HG02840 (cell line): ENCODE measurements around the gene ZNF33A.
"Not testable (repeated sequence)": the region's sequence is repeated elsewhere in the genome, so short reads cannot be mapped to it uniquely, and the experiment has no call there.

Experiments used
- ATAC-seq: cut with Tn5 transposase; IDR thresholded peaks from one replicate; pipeline ENCODE4 v1.9.1; 2021; ENCODE audit warnings: mild to moderate bottlenecking, moderate library complexity, moderate number of reproducible peaks; ENCODE audit not compliant: unreplicated experiment, low FRiP score

The ZNF33A gene

DNA sequence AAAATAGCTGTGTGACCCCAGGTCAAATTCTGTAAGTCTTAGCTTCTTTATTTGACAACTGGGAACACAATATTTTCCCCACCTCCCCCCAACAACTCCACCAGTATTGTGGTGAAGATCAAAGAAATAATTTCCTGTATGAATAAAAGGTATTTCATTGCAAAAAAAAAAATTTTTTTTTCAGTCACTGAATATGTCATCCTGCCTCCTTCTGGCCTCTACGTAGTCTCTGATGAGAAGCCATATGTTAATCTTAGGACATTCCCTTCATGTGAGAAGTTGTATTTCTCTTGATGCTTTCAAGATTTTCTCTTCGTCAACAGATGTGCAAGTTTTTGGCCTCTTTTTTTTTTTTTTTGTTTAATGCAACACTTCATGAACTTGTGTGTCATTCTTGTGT, 33.0 kb downstream of the ZNF33A start:
- ATAC-seq, result no peak

DNA sequence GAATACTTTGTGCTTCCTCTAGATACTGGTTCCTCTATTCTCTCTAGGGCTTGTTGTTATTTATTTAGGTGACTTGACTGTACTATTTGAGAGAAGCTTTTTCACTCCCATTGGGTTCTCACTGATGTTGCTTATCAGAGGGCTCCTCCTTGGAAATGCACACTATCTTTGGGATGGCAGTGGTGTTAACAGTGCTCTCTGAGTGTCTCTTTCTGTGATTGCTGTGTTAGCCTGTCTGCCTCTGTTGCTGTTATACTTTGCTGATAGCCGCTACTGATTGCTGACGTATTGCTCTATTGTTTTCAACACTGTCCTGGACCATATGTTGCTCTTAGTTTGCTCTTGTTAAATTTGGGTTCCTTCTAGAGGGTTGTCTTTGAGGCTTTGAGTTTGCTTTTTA, 34.7 kb downstream of the ZNF33A start:
- no peak for ATAC-seq

DNA sequence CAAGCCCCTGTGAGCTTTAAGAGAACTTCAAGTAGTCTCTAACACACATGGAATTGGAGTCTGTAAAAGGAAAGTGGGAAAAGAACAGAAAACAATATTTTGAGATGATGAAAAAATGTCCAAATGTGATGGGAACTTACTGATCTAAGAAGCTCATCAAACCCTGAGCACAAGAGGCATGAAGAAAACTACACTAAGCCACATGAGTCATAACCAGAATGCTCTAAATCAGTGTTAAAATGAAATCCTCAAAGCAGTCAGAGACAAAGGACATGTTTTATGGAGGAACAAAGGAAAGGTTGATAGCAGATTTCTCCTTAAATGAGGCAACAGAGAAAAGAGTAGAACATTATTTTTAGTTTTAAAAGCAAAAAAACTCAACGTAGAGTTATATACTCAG, 37.2 kb downstream of the ZNF33A start:
- no peak for ATAC-seq

DNA sequence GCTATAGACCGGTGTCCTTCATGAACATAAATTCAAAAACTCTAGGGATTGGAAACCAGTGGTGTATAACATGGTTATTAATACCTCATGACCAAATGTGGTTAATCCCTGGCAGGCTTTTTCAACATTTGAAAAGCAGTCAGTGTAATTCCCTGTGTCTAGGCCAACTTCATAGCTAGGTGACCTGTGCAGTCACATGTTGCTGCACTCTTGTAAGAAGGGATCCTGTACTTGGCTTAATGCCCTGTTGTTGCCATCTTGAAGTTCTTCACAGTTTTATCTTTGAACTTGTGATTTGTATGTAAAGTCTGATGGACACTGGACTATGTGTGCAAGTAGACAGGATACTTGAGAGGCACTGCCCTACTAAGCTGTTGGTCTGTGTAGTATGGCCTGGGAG, 39.7 kb downstream of the ZNF33A start:
- no peak for ATAC-seq

GRCh38 chr10:38054361-38054797, 43.9 kb downstream of the ZNF33A start:
- no peak for ATAC-seq

- ATAC-seq, result not testable (repeated sequence)
These were observed 44.9 kb downstream of the ZNF33A start for GRCh38 chr10:38055274-38055894.

- ATAC-seq, result not testable (repeated sequence)
These were observed 59.2 kb downstream of the ZNF33A start for GRCh38 chr10:38069663-38070062.

DNA sequence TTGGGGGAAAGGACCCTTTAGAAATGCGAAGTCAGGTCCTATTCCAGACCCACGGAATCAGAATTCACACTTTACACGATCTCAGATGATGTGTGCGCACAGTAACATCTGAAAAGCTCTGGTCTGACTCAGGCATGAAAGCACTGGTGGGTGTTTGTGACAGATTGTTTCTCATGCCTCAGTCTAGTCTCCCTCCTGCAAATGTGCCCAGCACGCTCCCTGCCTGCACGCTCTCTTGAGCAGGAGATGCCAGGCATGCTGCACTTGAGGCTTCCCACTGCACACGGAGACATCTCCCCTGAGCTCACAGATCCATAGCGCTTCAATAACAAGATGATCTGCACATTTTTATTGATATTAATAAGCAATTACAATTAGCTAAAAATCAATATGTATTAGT, 60.0 kb downstream of the ZNF33A start:
- ATAC-seq, result no peak

- no peak for ATAC-seq
These were observed 62.1 kb downstream of the ZNF33A start for GRCh38 chr10:38072552-38072951.

GRCh38 chr10:38076687-38077086, 66.2 kb downstream of the ZNF33A start:
- no peak for ATAC-seq

DNA sequence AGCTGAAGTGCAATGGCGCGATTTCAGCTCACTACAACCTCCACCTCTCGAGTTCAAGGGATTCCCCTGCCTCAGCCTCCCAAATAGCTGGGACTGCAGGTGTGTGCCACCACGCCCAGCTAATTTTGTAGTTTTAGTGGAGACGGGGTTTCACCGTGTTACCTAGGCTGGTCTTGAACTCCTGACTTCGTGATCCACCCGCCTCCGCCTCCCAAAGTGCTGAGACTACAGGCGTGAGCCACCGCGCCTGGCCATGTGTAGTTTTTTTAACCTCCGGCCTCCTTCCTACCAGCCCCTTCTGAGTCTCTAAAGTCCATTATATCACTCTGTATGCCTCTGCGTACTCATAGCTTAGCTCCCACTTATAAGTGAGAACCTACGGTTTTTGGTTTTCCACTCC, 82.8 kb downstream of the ZNF33A start:
- ATAC-seq, result not testable (repeated sequence)

- ATAC-seq, result peak; percentile 29
These were observed 83.3 kb downstream of the ZNF33A start for GRCh38 chr10:38093816-38094157.

DNA sequence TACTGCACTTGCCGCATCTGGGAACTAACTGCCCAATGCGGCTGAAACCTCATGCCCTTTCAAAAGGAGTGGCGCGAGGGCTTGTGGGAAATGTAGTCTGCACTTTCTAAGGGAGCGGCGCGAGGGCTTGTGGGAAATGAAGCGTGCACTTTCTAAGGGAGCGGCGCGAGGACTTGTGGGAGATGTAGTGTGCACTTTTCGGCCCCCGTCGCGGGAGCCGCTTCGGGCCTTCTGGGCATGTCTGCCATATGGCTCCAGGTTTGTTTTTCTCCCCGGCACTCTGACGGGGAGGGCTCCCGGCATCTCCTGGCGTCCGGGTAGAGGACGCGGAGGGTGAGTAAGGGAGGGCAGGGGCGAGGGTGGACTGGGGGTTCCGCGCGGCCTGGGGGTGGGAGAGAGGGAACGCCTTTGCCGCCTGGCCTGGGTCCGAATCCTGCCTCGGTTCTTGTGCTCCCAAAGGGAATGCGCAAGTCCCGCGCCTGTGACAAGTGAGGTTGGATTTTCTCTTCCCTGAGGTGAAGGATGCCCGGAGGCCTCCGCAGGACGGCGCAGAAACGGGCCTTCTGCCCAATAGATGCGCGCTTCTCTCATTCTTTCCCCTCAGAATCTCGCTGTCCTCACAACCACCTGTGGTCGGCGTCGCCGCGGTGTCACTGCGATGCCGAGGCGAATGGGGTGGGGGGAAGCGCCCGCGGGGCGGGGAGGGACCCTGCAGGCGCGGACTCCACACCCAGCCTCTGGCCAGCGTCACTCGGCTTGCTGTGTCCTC, 83.9 kb downstream of the ZNF33A start, which contains the start of gene ZNF37A:
Gene ZNF37A (plus strand): TSS at position 180 of the 769 bp plus-strand sequence. CDS start 2,281 bp downstream, outside the sequence.
- peak; percentile 98 for ATAC-seq

DNA sequence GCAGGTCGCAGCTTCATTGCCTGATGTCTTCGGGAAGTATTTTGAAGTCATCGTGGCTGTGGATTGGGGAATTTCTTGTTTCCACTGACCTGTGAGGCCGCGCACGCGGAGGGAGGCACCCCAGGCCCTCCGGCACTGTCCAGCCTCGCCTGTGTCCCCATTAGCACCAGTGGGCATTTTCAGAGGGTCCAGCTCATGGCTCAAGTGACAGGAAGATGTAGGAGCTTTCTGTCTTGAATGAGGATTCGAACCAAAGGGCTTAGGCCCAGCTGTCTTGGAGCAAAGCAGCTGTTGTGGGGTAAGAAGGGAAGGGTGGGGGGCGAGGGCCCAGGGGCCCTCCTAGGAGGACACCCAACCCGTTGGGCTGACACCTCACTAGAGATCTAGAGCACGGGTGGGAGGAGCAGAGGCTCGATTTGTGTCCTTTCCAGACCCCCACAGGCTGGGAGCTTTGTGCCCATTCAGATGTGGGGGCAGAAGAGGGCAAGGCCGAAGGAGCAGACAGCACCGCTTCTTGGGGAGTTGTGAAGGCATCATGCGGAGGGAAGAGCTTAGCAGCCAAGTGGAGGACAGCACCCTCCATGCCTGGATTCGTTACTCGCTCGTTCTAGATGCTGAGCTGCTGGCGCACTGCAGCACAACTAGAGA, 84.6 kb downstream of the ZNF33A start:
- ATAC-seq, result no peak

- ATAC-seq, result no peak
These were observed 92.4 kb downstream of the ZNF33A start for GRCh38 chr10:38102880-38103279.

DNA sequence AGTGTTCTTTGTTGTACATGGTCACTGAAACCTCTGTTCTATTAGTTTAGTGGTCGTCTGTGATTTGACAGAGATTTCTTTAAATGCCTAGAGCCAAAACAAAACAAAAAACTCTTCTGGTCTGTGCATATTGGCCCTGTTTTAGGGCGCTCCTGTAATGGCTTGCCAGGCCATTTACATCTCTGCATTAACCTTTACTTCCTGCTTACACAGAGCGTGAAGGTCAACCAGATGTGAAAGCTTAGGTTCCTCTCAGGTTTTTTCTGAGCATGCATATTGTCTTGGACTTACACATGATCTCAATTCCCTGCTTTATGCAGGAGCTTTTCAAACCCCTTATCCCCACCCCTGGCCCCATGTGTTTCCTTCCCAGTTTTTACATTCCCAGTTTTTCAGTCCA, 93.3 kb downstream of the ZNF33A start:
- ATAC-seq, result no peak

DNA sequence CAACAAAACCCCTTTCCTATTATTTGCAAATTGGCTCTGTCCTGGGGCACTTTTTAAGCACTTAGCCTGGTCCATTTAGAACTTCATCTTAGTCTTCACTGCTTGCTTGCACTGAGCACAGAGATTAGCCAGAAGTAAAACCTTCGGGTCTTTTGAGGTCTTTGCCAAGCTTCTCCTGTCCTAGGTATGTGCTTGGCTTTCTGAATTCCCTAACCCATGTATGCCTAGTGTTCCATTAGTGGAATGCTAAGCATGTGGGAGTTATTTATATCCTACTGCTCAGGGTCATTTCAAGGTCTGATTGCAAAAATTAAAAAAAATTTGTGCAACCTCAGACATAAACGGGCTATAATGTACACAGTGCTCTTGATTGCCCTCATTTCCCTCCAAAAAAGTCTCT, 101.7 kb downstream of the ZNF33A start:
- no peak for ATAC-seq
